H1 (cell line): ENCODE results near the gene STX8. TPM values are rescaled to one million over a fixed set of nuclear protein-coding genes. Genes with fewer than 3 reads are reported as not detected.

ENCODE experiments used
- ASH2L ChIP-seq: fragments of 200-600, 300-600 bp; sonication (generic); IDR thresholded peaks from one replicate; pipeline ENCODE4 v1.7.1; 2017; ENCODE audit warnings: low read length
- ATF3 ChIP-seq: IDR thresholded peaks from 2 replicates; pipeline ENCODE4 v1.6.1; 2011; ENCODE audit warnings: low read depth, mild to moderate bottlenecking, low read length; ENCODE audit not compliant: insufficient read depth
- TCF12 ChIP-seq: IDR thresholded peaks from 2 replicates; pipeline ENCODE4 v1.6.1; 2011; ENCODE audit warnings: low read depth, mild to moderate bottlenecking, low read length
- polyA plus RNA-seq, 7 experiments: library from polyadenylated mRNA; depleted of rRNA in 3 of 7; stranded (reverse) in 5 of 7; unstranded in 2 of 7; fragments of >200 nt in 5 of 7; fragments of 200-250 nt in 2 of 7; gene quantifications; 1 replicate in 5 of 7; 2 replicates in 1 of 7; 4 replicates in 1 of 7; pipeline versions ENCODE4 v1.2.1 to v1.2.3, GENCODE V29; 2011 to 2013; ENCODE audit warnings: missing spikeins in 2 of 7, mixed read lengths in 2 of 7
- total RNA-seq: library from RNA; stranded (reverse); fragmentation: NEBNext Ultra II Directional; extraction: Animal tissue kit (Norgen Biotek cat#: 25700); gene quantifications from 2 replicates; pipeline ENCODE4 v1.2.1, GENCODE V29; 2021
- TF ChIP-seq, protein P1 (sequence below): IDR thresholded peaks from 2 replicates; pipeline ENCODE4 v1.6.1; 2012; ENCODE audit warnings: inconsistent platforms

The STX8 gene
- total and polyA plus RNA-seq, 2 of the 8 experiments (the other 6 are each of a cell fraction or from before 2014, with no cell fraction given), result 22.8 to 42.5 TPM

GRCh38 chr17:9256361-9256750 lies 319.3 kb downstream of the STX8 start (continued):
- TF ChIP-seq ATF3 (no peak), TCF12 (no peak), ASH2L (no peak)
- TF ChIP-seq, protein P1, sequence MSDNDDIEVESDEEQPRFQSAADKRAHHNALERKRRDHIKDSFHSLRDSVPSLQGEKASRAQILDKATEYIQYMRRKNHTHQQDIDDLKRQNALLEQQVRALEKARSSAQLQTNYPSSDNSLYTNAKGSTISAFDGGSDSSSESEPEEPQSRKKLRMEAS, result no peak
